Fibroblast of the aortic adventitia (primary cell): ENCODE data around the gene TF. TPM values are rescaled to one million over a fixed set of nuclear protein-coding genes. Genes with fewer than 3 reads are reported as not detected.

Experiments used
- DNase-seq: peaks from one replicate; pipeline ENCODE4 v3.0.0-alpha.2; 2010; ENCODE audit warnings: low read depth
- H3K4me3 ChIP-seq: 2 replicates; pipeline ENCODE4 v1.5.1; 2011; ENCODE audit warnings: low read depth, mild to moderate bottlenecking, control low read depth, low read length, moderate library complexity
- total RNA-seq: library from RNA; depleted of rRNA; stranded (reverse); fragments of >200 nt; gene quantifications from 2 replicates; pipeline ENCODE4 v1.2.3, GENCODE V29; 2012; ENCODE audit warnings: low replicate concordance
- TF ChIP-seq, protein P1 (sequence below): IDR thresholded peaks from 2 replicates; pipeline ENCODE4 v1.5.1; 2011; ENCODE audit warnings: mild to moderate bottlenecking, low read length, control low read depth, inconsistent platforms; ENCODE audit not compliant: insufficient read depth

TF gene
- total RNA-seq, 1 donor = under 0.01 TPM

DNA sequence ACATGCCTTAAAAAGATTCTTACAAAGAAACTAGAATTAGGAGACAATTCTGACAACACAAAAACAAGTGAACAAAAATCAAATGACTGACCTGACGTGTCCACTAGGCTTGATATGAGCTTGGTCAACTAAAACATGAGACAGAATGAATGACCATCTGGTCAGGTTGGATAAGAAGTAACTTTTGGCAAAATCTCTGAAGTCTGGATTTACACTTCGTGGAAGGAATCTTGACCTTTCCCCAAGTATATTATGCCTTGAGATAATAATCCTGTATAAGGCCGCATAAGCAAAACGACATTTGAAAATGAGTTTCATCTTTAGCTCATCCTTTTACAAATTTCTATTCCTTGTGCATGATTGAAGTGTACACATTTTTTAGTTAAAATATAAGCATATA lies 1.1 kb upstream of the TF start:
- TF ChIP-seq, protein P1, sequence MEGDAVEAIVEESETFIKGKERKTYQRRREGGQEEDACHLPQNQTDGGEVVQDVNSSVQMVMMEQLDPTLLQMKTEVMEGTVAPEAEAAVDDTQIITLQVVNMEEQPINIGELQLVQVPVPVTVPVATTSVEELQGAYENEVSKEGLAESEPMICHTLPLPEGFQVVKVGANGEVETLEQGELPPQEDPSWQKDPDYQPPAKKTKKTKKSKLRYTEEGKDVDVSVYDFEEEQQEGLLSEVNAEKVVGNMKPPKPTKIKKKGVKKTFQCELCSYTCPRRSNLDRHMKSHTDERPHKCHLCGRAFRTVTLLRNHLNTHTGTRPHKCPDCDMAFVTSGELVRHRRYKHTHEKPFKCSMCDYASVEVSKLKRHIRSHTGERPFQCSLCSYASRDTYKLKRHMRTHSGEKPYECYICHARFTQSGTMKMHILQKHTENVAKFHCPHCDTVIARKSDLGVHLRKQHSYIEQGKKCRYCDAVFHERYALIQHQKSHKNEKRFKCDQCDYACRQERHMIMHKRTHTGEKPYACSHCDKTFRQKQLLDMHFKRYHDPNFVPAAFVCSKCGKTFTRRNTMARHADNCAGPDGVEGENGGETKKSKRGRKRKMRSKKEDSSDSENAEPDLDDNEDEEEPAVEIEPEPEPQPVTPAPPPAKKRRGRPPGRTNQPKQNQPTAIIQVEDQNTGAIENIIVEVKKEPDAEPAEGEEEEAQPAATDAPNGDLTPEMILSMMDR = no peak
- DNase-seq = no peak

DNA sequence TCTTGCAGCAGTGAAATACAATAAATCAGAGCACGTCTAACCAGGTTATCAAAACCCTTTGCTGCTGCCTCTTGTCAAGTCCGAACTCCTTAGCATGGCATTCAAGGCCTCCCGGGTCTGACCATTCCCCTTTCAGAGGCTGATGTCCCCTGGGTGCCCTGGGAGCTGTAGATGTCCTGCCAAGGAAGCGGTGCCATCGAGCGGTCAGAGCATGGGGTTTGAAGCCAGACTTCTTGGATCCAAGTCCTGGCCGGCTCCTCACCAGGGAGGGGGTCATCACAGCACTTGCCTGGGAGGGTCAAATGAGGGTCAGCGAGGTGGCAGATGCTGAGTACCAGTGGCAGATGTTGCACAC lies 496 bp downstream of the TF start:
- no peak for DNase-seq
- TF ChIP-seq, protein P1 = no peak
- H3K4me3 ChIP-seq = no peak overlapping the region

More for the DNA sequence above, 1.1 kb upstream of the TF start:
- H3K4me3 ChIP-seq = no peak overlapping the region

DNA sequence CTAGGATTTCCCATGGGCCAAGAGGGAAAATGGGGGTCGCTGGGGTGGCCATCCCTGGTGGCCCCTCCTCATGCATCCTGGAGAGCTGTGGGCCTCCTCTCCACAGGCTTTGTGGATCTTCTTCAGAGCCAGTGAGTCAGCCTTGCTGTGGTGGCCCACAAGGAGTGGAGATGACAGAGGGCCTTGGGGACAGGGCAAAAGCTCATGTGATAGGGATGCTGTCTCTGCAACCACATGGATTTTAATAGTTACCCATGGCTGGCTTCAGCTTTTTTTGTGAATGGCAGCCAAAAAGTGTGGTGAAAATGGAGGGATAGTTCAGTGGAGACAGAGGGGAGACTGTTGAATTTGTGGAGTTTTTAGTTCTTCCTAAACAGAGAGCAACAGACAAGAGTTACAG lies 1.2 kb downstream of the TF start:
- DNase-seq = no peak
- no peak overlapping the region for H3K4me3 ChIP-seq
- TF ChIP-seq, protein P1 = no peak

DNA sequence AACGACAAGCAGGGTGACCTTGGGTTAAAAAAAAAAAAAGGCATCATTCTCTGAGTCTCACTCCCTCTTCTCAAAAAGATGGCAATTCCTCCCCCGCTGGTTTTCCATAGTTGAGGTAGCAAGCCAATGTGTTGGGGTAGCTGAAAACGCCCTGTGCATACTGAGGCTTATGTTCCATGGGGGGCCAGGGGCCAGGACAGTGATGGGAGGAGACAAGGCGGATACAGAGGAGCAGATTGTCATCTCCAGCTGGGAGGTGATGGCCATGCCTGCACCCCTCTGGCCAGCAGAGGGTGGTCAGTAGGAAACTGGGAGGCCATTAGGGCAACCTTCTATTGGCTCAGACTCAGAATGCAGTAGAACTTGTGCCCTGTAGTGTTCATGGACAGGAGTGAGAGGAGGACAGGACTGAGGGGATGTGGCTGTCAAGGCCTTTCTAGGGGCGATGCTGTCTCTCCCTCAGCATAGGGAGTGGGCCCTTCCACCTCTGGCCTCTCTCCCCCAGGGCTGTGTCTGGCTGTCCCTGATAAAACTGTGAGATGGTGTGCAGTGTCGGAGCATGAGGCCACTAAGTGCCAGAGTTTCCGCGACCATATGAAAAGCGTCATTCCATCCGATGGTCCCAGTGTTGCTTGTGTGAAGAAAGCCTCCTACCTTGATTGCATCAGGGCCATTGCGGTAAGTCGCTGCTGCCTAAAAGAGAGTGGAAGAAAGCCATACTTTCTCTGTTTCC lies 1.9 kb downstream of the TF start:
- TF ChIP-seq, protein P1 = no peak
- DNase-seq = no peak
- H3K4me3 ChIP-seq = no peak overlapping the region

DNA sequence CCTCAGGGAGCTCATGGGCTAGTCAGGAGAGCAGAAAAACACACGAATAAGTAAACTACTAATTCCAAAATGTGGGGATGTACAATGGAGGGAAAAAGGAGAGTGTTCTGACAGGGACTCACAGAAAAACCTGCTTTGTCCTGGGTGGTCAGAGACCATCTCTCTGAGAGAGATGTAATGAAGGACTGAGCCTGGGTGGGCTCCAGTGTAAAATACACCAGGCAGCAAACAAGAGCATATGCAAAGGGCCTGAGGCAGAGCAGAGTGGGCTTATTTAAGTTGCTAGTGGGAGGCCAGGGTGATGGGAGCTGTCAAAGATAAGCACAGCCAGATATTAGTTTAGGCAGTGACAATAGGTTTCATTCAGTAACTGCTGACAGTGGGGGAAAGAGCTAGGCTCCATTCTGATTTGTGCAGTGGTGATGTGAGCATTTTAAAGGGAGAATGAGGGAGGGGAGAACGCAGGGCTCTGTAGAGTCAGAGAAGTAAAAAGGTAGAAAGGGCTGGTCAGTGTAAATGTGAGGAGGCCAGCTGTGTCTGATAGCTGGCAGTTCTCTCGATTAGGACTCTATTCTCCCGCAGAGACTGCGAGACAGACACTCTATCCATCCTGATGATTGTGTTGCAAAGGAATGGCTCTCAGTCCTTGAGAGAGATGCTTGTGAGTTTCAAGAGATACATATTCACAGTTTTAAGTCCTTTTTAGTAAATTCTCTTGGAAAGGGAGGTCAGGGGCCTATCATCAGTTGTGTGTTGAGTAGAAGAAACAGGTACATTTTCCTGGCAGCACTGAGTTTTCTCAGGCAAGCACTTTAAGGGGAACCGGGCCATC lies 3.5 kb downstream of the TF start:
- TF ChIP-seq, protein P1 = no peak
- H3K4me3 ChIP-seq = no peak overlapping the region
- DNase-seq = no peak

DNA sequence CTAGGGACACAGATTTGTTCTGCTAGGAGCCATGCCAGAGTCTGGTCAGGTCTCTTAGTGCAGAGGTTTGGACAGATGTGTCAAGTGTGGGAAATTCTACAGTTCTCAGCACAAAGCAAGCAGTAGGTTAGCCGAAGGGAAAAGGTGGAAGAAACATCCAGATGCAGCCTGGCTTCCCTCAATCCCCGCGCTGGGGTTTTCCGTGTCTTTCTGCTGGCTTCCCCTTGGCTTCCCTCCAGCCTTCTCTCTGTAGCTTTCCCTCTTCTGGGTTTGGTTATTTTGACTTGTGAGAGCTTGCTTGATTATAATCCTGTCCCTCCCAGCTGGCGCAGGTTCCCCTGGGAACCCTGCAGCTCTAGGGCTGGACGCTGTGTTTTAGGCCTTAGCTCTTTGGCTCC lies 4.1 kb downstream of the TF start:
- TF ChIP-seq, protein P1 = no peak
- no peak for DNase-seq
- H3K4me3 ChIP-seq = no peak overlapping the region
